Epithelial cell of alveolus of lung (primary cell): Measurements from ENCODE around the gene SEMA3A. TPM values are rescaled to one million over a fixed set of nuclear protein-coding genes. Genes with fewer than 3 reads are reported as not detected.

ENCODE experiments used
- total RNA-seq: library from RNA; depleted of rRNA; stranded (reverse); fragments of >200 nt; gene quantifications from 2 replicates; pipeline ENCODE4 v1.2.1, GENCODE V29; 2015

The SEMA3A gene
- 42.3 and 46.8 TPM in 2 replicates for total RNA-seq

DNA sequence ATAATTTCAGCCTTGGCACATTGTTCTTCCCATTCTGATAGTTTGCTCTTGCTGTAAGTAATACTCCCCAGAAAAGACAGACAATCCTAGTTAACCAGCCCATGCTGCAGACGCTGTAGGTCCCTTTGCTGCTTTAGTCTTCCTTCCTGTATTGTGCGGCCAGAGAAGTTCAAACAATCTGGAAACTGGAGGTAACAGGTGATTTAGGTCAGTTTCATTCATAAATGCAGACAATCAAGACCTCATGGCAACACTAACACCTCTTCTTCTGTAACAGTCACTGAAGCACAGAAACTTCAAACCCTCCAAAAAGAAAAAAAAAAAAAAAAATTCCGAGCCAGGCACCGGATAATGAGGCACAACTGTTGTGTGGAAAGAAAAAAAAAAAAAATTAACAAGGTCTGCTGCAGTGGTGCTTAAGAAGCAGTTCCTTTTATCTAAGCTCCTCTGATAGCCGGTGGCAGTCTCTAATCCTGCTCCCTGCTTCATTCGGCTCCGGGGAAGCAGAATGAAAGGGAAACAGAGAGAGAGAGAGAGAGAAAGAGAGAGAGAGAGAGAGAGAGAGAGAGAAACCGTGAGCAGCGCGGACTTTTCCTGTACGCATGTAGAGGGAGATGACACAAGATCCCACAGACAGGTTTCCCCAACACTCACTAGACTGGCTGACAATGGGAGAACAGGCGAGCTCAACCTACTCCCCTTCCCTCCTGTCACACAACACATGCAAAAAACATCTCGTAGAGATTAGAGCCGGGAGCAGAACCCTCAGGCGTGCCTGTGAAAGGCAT, at the start of gene SEMA3A:
TSS of gene SEMA3A (minus strand) at position 306 of the 788 bp plus-strand sequence. CDS start at position 103, 203 bp downstream.

